HFFc6 (cell line): ENCODE data around the gene MVD. TPM values are rescaled to one million over a fixed set of nuclear protein-coding genes. Genes with fewer than 3 reads are reported as not detected.

Source experiments
- DNase-seq: peaks from one replicate; pipeline ENCODE4 v3.0.0-alpha.2; 2018
- H3K27ac Mint-ChIP-seq: 2 replicates; pipeline ENCODE4 v1.8.0; 2020; ENCODE audit warnings: mild to moderate bottlenecking, mixed read lengths
- H3K27me3 Mint-ChIP-seq: 2 replicates; pipeline ENCODE4 v1.8.0; 2021; ENCODE audit warnings: mild to moderate bottlenecking, moderate library complexity, mixed read lengths; ENCODE audit not compliant: insufficient read depth
- H3K36me3 Mint-ChIP-seq: 2 replicates; pipeline ENCODE4 v1.8.0; 2021; ENCODE audit warnings: low read depth, mixed read lengths
- H3K4me1 Mint-ChIP-seq: 2 replicates; pipeline ENCODE4 v1.8.0; 2020; ENCODE audit warnings: low read depth, mixed read lengths
- H3K4me3 Mint-ChIP-seq: 2 replicates; pipeline ENCODE4 v1.8.0; 2020; ENCODE audit warnings: mild to moderate bottlenecking, moderate library complexity, mixed read lengths
- H3K9me3 Mint-ChIP-seq: 2 replicates; pipeline ENCODE4 v1.8.0; 2020; ENCODE audit warnings: mild to moderate bottlenecking, mixed read lengths
- total RNA-seq, 6 experiments: library from RNA; stranded (reverse); fragmentation: NEBNext Ultra II Directional; extraction: Animal tissue kit (Norgen Biotek cat#: 25700); gene quantifications; 2 replicates in 1 of 6; 3 replicates in 5 of 6; pipeline ENCODE4 v1.2.3, GENCODE V29; 2021
- TF ChIP-seq, protein P1 (sequence below): fragments of 200-600 bp; sonication (generic); IDR thresholded peaks from 2 replicates; pipeline ENCODE4 v1.5.0; 2021; ENCODE audit warnings: antibody characterized with exemption, mild to moderate bottlenecking

Gene MVD
- total RNA-seq, 6 experiments from 2014 or later, result 21.1 to 28.0 (median 24.0) TPM

DNA sequence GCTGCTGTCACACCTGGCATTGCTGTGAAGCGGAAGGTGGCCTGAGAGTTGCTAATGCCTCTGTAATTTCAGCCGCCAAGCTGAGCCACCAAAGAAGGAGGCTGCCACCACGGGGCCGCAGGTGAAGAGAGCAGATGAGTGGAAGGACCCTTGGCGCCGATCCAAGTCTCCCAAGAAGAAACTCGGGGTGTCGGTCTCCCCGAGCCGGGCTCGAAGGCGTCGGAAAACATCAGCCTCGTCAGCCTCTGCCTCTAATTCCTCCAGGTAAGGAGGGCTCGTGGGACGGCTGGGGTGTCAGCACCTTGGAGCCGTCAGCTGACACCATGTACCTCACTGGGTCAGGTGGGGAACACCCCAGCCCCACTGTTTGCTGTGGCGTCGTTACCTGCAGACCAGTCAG lies 40.8 kb downstream of the MVD start:
- TF ChIP-seq, protein P1, sequence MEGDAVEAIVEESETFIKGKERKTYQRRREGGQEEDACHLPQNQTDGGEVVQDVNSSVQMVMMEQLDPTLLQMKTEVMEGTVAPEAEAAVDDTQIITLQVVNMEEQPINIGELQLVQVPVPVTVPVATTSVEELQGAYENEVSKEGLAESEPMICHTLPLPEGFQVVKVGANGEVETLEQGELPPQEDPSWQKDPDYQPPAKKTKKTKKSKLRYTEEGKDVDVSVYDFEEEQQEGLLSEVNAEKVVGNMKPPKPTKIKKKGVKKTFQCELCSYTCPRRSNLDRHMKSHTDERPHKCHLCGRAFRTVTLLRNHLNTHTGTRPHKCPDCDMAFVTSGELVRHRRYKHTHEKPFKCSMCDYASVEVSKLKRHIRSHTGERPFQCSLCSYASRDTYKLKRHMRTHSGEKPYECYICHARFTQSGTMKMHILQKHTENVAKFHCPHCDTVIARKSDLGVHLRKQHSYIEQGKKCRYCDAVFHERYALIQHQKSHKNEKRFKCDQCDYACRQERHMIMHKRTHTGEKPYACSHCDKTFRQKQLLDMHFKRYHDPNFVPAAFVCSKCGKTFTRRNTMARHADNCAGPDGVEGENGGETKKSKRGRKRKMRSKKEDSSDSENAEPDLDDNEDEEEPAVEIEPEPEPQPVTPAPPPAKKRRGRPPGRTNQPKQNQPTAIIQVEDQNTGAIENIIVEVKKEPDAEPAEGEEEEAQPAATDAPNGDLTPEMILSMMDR, result no peak
- no peak overlapping the region for H3K27ac Mint-ChIP-seq
- H3K4me1 Mint-ChIP-seq, result no peaks in the 10 kb centered on the region
- H3K4me3 Mint-ChIP-seq, result no peak overlapping the region
- H3K9me3 Mint-ChIP-seq, result no peaks in the 10 kb centered on the region
- 0 out of 2 replicates have a peak, but pooled peaks cover 4% of the 10 kb centered on the region for H3K36me3 Mint-ChIP-seq
- peaks cover 2% of the 10 kb centered on the region; the same call in 1 of the 2 replicates for H3K27me3 Mint-ChIP-seq
- DNase-seq, result no peak

DNA sequence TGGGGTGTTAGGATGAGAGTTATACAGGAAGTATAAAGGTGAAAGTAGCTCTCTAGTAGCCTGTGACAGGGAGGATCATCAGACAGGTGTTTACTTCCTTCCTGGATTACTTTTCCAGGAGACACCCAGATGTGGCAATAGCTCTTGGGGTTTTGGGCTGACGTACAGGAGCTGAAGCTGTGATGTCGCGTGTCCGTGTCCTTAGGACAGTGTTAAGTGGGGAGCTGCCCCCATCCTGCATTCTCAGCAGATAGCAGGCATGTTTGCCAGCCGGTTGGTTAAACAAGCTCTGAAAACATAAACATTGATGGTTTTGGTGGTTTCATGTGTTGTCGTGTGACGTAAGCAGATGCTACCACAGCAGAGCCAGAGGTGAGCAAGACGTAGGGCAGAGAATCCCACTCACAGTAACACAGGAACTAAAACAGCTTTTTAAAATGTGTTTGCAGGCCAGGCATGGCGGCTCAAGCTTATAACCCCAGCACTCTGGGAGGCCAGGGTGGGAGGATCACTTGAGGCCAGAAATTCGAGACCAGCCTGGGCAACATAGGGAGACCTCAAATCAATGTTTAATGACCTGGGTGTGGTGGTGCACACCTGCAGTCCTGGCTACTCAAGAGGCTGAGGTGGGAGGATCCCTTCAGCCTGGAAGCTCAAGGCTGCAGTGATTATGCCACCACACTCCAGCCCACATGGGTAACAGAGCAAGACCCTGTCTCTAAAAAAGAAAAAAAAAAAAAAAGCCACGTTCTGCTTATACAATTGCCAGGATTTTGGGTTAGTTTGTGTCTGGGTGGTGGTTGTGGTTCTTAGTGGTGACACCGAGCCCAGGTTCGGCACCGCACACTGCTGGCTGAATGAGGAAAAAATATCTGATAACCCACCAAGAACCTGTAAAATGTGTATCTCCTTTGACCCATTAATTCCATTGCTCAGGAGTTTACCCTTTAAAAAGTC lies 42.8 kb downstream of the MVD start:
- TF ChIP-seq, protein P1, result no peak
- no peaks in the 10 kb centered on the region for H3K9me3 Mint-ChIP-seq
- no peak overlapping the region for H3K27ac Mint-ChIP-seq
- H3K36me3 Mint-ChIP-seq, result 0 out of 2 replicates have a peak, but pooled peaks cover 4% of the 10 kb centered on the region
- no peaks in the 10 kb centered on the region for H3K4me1 Mint-ChIP-seq
- no peak for DNase-seq
- peaks cover 2% of the 10 kb centered on the region for H3K27me3 Mint-ChIP-seq
- H3K4me3 Mint-ChIP-seq, result no peak overlapping the region

DNA sequence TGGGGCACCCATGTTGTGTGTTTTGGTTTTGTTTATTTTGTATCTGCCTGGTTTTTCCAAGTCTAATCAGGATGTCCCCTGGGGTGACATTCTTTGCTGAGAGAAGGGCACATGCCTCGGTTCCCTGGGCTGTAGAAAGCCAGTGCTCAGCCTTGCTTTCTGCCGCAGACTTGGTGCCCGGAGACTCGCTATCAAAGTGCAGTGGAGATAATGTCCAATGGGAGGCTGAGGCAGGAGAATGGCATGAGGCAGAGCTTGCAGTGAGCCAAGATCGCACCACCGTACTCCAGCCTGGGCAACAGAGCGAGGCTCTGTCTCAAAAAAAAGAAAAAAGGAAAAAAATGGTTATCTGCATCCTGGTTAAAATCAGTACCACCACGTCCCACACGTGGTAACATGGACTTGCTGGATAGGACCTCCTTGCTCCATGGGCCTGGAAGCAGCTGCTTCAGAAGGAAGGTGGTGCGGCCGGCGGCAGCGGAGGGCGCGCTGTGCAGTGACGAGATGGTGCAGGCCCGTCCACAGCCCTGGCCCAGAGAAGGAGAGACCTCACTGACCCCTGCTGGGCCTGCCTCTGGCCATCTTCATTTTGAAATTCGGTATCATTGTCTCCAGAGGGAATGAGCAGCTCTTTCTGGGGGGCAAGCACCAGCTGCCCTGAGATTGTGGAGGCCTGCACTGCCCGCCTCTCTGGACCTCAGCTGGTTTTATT lies 43.8 kb downstream of the MVD start:
- H3K36me3 Mint-ChIP-seq, result peaks cover 7% of the 10 kb centered on the region; the same call in 1 of the 2 replicates
- no peaks in the 10 kb centered on the region for H3K9me3 Mint-ChIP-seq
- H3K4me3 Mint-ChIP-seq, result no peak overlapping the region
- no peak for DNase-seq
- peaks cover 2% of the 10 kb centered on the region for H3K27me3 Mint-ChIP-seq
- TF ChIP-seq, protein P1, result no peak
- H3K4me1 Mint-ChIP-seq, result peaks cover 6% of the 10 kb centered on the region
- no peak overlapping the region for H3K27ac Mint-ChIP-seq

DNA sequence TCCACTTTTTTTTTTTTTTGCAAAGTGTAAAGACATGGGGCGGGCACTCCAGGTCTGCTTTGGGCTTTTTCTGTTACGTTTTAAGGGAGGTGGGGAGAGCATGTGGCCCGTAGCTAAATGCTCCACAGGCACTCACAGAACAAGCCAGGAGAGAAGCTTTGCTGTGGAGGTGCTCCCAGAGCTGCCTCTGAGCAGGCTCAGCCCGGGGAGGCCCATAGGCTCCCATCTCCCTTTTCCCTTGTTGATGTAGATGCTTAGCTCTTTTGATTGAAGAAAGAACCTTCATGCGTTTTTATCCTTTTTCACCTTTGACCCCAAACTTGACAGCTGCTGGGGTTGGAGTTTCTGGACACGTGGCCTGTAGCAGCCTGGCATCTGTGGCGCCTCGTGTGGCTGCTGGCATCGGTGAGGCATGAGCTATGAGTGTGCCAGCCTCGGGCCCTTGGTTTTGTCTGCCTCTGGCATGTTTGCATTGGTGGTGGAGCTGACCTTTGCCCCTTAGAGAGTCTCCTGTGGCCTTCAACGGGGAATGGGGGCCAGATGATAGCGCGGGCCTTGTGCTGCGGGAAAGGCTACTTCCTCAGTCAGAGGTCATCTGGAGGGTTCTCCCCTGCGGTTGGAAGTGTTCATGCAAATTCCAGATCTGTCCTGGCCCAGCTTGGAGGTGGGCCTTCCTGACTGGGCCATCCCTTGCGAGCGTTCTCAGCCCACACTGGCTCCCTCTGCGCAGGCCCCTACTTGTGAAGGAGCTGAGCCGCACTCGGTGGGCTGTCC lies 44.5 kb downstream of the MVD start:
- Mint-ChIP-seq H3K4me1 (peaks cover 13% of the 10 kb centered on the region), H3K27me3 (peaks cover 2% of the 10 kb centered on the region), H3K36me3 (peaks cover 11% of the 10 kb centered on the region), H3K27ac (no peak overlapping the region), H3K9me3 (no peaks in the 10 kb centered on the region), H3K4me3 (no peak overlapping the region)
- DNase-seq, result no peak
- TF ChIP-seq, protein P1, result no peak
